Omental fat pad (tissue), 4 donors: ENCODE results near the gene WBP1L. TPM values are rescaled to one million over a fixed set of nuclear protein-coding genes. Genes with fewer than 3 reads are reported as not detected.

Source experiments
- ATAC-seq: fragments of 150-250 bp; one replicate; pipeline ENCODE4 v1.9.1; 2016; ENCODE audit warnings: mild to moderate bottlenecking, moderate library complexity; ENCODE audit not compliant: low FRiP score
- DNase-seq: peaks from one replicate; pipeline ENCODE4 v3.0.0-alpha.2; 2019; ENCODE audit warnings: low spot score
- CTCF ChIP-seq, 3 donors: fragments of 450-650 bp; IDR thresholded peaks; one replicate each; pipeline ENCODE4 v1.5.1; 2016 to 2017; ENCODE audit warnings: antibody characterized with exemption in 3 of 3, mild to moderate bottlenecking in 3 of 3, moderate library complexity in 2 of 3
- total RNA-seq, 4 donors: library from RNA; depleted of rRNA; stranded (reverse); fragments of >200 nt; gene quantifications; one replicate each; pipeline ENCODE4 v1.1.0, GENCODE V29; 2016

Gene WBP1L
- total RNA-seq, 4 donors from 2014 or later, result 106 to 214 (median 165) TPM

DNA sequence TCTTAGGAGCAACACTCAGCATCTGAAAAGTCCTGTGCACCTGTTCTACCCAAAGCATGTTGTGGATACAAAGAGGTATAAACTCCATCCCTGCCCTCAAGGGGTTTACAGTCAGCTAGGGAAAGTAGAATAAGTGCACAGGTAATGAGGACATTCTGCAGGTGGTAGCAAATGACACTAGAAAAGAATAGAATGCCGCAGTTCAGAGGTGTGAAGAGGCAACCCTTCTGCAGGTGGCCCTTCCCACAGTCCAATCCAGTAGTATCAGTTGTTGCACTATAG, 36.7 kb downstream of the WBP1L start:
- ATAC-seq (no peak), DNase-seq (no peak)
- TF ChIP-seq CTCF (IDR thresholded peaks at IDR 0.05), result no peak

- TF ChIP-seq CTCF (IDR thresholded peaks at IDR 0.05), result no peak
- ATAC-seq (no peak), DNase-seq (no peak)
These were observed 37.6 kb downstream of the WBP1L start for GRCh38 chr10:102781090-102781920.

- no peak for ATAC-seq
- DNase-seq, result no peak
- TF ChIP-seq CTCF (IDR thresholded peaks at IDR 0.05), result no peak
These were observed 38.3 kb downstream of the WBP1L start for GRCh38 chr10:102781921-102782557.

DNA sequence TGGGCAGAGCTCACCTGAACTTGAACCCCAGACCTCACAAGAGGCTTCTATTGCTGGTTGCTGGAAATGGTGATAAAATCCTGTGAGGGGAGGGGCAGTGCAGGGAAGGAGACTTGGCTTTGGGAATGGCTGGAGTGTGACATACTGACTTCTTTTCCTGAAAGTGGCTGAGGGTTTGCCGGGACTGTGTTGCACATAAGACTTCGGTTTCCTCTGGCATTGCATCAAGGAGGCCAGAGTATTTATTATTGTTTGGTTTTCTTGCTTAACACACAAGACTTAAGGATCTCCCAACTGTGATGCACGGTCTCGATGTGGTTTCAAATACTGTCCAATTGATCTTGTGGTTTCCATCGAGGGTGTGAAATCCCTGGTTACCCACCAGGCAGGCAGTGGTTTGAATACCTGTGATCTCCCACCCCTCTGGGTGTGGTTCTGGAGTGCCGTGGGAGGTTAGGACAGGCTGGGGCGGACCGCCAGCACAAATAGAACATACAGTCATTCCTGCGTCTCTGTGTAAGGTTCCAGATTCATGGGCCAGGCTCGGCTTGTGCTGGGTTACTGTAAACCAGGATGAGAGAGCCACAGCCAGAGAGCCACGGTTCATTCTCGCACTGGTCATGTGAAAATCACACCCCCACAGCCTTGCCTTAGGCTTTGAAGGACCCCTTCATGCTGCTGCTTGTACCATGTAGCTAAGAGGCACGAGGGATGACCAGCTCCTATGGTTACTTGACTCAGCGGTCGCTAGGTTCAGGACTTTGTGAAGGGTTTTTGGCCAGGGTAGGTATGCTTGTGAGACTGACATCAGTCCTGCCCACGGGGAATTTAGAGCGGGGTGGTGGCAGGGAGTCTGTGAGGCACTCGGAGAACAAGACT, 39.2 kb downstream of the WBP1L start:
- DNase-seq, result no peak
- peak; percentile 63 for ATAC-seq

GRCh38 chr10:102783568-102783967, 39.8 kb downstream of the WBP1L start:
- no peak for TF ChIP-seq CTCF (IDR thresholded peaks at IDR 0.05)
- ATAC-seq (peak; percentile 13), DNase-seq (no peak)

More for the DNA sequence above, 39.2 kb downstream of the WBP1L start:
- TF ChIP-seq CTCF (IDR thresholded peaks at IDR 0.05), result no peak

- ATAC-seq (no peak), DNase-seq (no peak)
- no peak for TF ChIP-seq CTCF (IDR thresholded peaks at IDR 0.05)
These were observed 42.1 kb downstream of the WBP1L start for GRCh38 chr10:102785818-102786217.
